ENCODE results near the gene RSPO1.
"Not testable (repeated sequence)": the region's sequence is repeated elsewhere in the genome, so short reads cannot be mapped to it uniquely, and the experiment has no call there.

RSPO1 gene

GRCh38 chr1:37614105-37614504 lies 20.6 kb downstream of the RSPO1 start:
- DNase-seq = no peak

- no peak for DNase-seq
Measured at GRCh38 chr1:37612186-37612585, 22.5 kb downstream of the RSPO1 start.

GRCh38 chr1:37609994-37610393 lies 24.7 kb downstream of the RSPO1 start:
- no peak for DNase-seq

GRCh38 chr1:37609002-37609401 lies 25.7 kb downstream of the RSPO1 start:
- DNase-seq = no peak

GRCh38 chr1:37606481-37607263 lies 28.0 kb downstream of the RSPO1 start:
- DNase-seq = no peak

GRCh38 chr1:37605806-37606474 lies 28.8 kb downstream of the RSPO1 start:
- DNase-seq = no peak

GRCh38 chr1:37605061-37605650 lies 29.5 kb downstream of the RSPO1 start:
- DNase-seq = no peak

- peak; percentile 5 to 62 for DNase-seq
Measured at GRCh38 chr1:37602750-37603694, 31.7 kb downstream of the RSPO1 start.

GRCh38 chr1:37601441-37601840 lies 33.3 kb downstream of the RSPO1 start:
- no peak for DNase-seq

GRCh38 chr1:37599940-37600339 lies 34.8 kb downstream of the RSPO1 start:
- no peak for DNase-seq

GRCh38 chr1:37596182-37596667 lies 38.5 kb downstream of the RSPO1 start:
- DNase-seq = no peak

- peak; percentile 81 to 91 for DNase-seq
Measured at GRCh38 chr1:37595440-37596181, 39.1 kb downstream of the RSPO1 start, which contains the start of gene GNL2. GNL2 (minus strand) TSS chr1:37595937; CDS start chr1:37595822, 115 bp downstream.

GRCh38 chr1:37593726-37594125 lies 41.0 kb downstream of the RSPO1 start:
- no peak for DNase-seq

GRCh38 chr1:37588939-37589338 lies 45.8 kb downstream of the RSPO1 start:
- DNase-seq = no peak

GRCh38 chr1:37584544-37584943 lies 50.1 kb downstream of the RSPO1 start:
- not testable (repeated sequence) for DNase-seq

- DNase-seq = no peak
Measured at GRCh38 chr1:37575692-37576091, 59.0 kb downstream of the RSPO1 start.

GRCh38 chr1:37574834-37575480 lies 59.7 kb downstream of the RSPO1 start:
- DNase-seq = no peak

GRCh38 chr1:37570528-37571334 lies 64.0 kb downstream of the RSPO1 start:
- DNase-seq = no peak

- no peak for DNase-seq
Measured at GRCh38 chr1:37567023-37567422, 67.7 kb downstream of the RSPO1 start.

- DNase-seq = no peak
Measured at GRCh38 chr1:37564892-37565291, 69.8 kb downstream of the RSPO1 start.
